GM19238 (cell line): ENCODE data around the gene SPATA32.

Source experiments
- DNase-seq: peaks from one replicate; pipeline ENCODE4 v3.0.0; 2011; ENCODE audit warnings: low spot score; ENCODE audit not compliant: insufficient read length

Gene SPATA32

GRCh38 chr17:45230410-45230786 is 31.5 kb downstream of the SPATA32 start:
- DNase-seq, result no peak

- no peak for DNase-seq
These were observed 32.0 kb downstream of the SPATA32 start for GRCh38 chr17:45229681-45230409.

GRCh38 chr17:45228763-45229539 is 32.9 kb downstream of the SPATA32 start:
- DNase-seq, result peak; percentile 83

GRCh38 chr17:45227926-45228762 is 33.8 kb downstream of the SPATA32 start:
- peak; percentile 7 for DNase-seq

GRCh38 chr17:45227101-45227925 is 34.6 kb downstream of the SPATA32 start:
- peak; percentile 64 for DNase-seq

GRCh38 chr17:45226576-45226975 is 35.3 kb downstream of the SPATA32 start:
- DNase-seq, result no peak

- DNase-seq, result peak; percentile 88
These were observed 35.8 kb downstream of the SPATA32 start for GRCh38 chr17:45225964-45226530.

- DNase-seq, result peak; percentile 5
These were observed 36.7 kb downstream of the SPATA32 start for GRCh38 chr17:45225051-45225700.

GRCh38 chr17:45224671-45225050 is 37.2 kb downstream of the SPATA32 start:
- DNase-seq, result peak; percentile 4

GRCh38 chr17:45223539-45224528 is 38.1 kb downstream of the SPATA32 start:
- peak; percentile 24 for DNase-seq

GRCh38 chr17:45222996-45223538 is 38.8 kb downstream of the SPATA32 start:
- DNase-seq, result peak; percentile 14

- peak; percentile 22 for DNase-seq
These were observed 39.5 kb downstream of the SPATA32 start for GRCh38 chr17:45222289-45222995.

GRCh38 chr17:45222014-45222288 is 39.9 kb downstream of the SPATA32 start:
- no peak for DNase-seq

GRCh38 chr17:45221081-45222013 is 40.5 kb downstream of the SPATA32 start, which contains the start of gene FMNL1:
Gene FMNL1, plus strand, starts transcription at chr17:45221885. Its CDS starts 240 bp downstream, at chr17:45222125.
- peak; percentile 64 for DNase-seq

GRCh38 chr17:45220079-45220478 is 41.8 kb downstream of the SPATA32 start:
- DNase-seq, result no peak

GRCh38 chr17:45218895-45219661 is 42.8 kb downstream of the SPATA32 start:
- DNase-seq, result no peak
